ENCODE measurements around the gene FOXD2. TPM values are rescaled to one million over a fixed set of nuclear protein-coding genes. Genes with fewer than 3 reads are reported as not detected.

Gene FOXD2
- total and polyA plus RNA-seq, 11 donors, result 0.01 to 0.14 (median 0.08) TPM; not detected in 4

DNA sequence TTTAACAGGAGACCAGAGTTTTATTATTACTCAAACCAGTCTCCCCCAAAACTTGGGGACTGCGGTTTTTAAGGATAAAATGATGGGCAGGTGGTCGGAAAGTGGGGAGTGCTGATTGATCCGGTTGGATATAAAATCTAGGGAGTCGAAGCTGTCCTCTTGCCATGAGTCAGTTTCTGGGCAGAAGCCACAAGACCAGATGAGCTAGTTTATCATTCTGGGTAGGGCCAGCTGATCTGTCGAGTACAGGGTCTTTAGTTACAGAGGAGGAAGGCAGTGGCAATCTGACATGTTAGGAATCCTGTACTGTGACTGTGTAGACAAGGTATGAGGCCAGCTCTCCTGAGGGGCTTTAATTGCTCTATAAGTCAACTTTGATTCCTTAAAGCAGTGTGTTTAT lies 44.7 kb upstream of the FOXD2 start:
- TF ChIP-seq, protein P1, sequence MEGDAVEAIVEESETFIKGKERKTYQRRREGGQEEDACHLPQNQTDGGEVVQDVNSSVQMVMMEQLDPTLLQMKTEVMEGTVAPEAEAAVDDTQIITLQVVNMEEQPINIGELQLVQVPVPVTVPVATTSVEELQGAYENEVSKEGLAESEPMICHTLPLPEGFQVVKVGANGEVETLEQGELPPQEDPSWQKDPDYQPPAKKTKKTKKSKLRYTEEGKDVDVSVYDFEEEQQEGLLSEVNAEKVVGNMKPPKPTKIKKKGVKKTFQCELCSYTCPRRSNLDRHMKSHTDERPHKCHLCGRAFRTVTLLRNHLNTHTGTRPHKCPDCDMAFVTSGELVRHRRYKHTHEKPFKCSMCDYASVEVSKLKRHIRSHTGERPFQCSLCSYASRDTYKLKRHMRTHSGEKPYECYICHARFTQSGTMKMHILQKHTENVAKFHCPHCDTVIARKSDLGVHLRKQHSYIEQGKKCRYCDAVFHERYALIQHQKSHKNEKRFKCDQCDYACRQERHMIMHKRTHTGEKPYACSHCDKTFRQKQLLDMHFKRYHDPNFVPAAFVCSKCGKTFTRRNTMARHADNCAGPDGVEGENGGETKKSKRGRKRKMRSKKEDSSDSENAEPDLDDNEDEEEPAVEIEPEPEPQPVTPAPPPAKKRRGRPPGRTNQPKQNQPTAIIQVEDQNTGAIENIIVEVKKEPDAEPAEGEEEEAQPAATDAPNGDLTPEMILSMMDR (IDR thresholded peaks at IDR 0.05), result no peak
- no peak for TF ChIP-seq POLR2A (IDR thresholded peaks at IDR 0.05)
- Histone ChIP-seq H3K4me1 (peaks cover 0 to 10% (median 0%) of the 10 kb centered on the region in 12 donors), H3K36me3 (no peaks in the 10 kb centered on the region), H3K4me3 (no peak overlapping the region), H3K27ac (no peak overlapping the region), H3K9me3 (no peaks in the 10 kb centered on the region), H3K27me3 (peaks cover 0 to 26% (median 0%) of the 10 kb centered on the region in 9 donors)
- intact Hi-C loops (cut with DNase I), result loop anchor here in 2 of 10 donors (5.0 kb wide), 2 partner anchors 319 to 334 kb away; no protein-coding TSS in a partner anchor
- WGBS, 4 donors, result 72 to 76% (median 75%) methylated on average over 5 of the region's 5 CpGs
- no peak for DNase-seq
- ATAC-seq, result no peak

DNA sequence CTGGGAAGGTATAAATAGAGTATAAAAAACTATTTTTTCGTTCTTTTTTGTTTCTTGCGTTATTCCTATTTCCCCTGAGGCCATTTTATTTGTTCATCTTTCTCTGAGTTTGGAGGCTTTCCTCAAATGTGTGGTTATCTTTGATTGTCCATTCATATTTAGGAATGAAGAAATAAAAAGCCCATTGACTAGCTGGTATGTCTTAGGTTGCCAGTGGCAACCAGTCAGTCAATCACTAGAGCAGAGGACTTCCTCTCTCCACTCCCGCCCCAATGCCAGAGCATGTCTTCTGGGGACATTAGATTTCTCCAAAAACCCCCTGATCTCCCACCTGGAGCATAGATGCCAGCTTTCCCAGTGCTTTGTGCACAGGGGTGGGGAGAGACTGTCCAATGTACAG lies 42.4 kb upstream of the FOXD2 start:
- ATAC-seq (no peak), DNase-seq (no peak)
- no peak overlapping the region for H3K4me3 ChIP-seq
- 72 to 88% (median 84%) methylated on average over 3 of the region's 3 CpGs for WGBS, 4 donors
- H3K27me3 ChIP-seq, result peaks cover 0 to 34% (median 0%) of the 10 kb centered on the region in 9 donors
- H3K4me1 ChIP-seq, result no peaks in the 10 kb centered on the region
- no peak overlapping the region for H3K27ac ChIP-seq
- TF ChIP-seq POLR2A (IDR thresholded peaks at IDR 0.05), result no peak
- TF ChIP-seq, protein P1 (IDR thresholded peaks at IDR 0.05), result no peak
- intact Hi-C loops (cut with DNase I), result no loop called here
- no peaks in the 10 kb centered on the region for H3K36me3 ChIP-seq
- H3K9me3 ChIP-seq, result no peaks in the 10 kb centered on the region

DNA sequence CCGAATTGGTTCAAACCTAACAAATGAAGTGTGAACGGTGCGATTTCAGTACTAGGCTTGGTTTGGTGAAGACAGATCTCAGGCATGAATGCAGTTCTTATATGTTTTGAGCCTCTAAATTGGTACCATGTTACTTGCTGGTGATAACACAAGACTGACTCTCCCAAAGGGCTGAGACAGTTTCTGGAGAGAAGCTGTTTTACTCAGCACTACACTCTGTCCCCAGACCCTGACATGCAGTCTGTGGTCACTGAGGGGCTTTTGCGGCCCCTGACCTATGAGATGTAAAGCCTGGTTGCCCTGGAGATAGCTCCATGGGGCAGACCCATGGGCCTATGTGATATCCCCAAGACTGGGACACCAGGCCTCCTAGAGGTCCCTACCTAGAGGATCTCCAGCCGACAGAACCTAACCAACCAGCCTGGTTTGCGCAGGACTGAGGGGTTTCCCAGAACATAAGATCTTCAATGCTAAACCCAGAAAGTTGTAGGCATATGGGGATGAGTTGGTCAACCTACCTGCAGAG lies 41.1 kb upstream of the FOXD2 start:
- Histone ChIP-seq H3K27me3 (peaks cover 0 to 40% (median under 1%) of the 10 kb centered on the region in 9 donors), H3K36me3 (no peaks in the 10 kb centered on the region), H3K27ac (no peak overlapping the region), H3K9me3 (no peaks in the 10 kb centered on the region), H3K4me1 (no peaks in the 10 kb centered on the region), H3K4me3 (no peak overlapping the region)
- intact Hi-C loops (cut with DNase I), result no loop called here
- DNase-seq (no peak), ATAC-seq (no peak)
- TF ChIP-seq, protein P1 (IDR thresholded peaks at IDR 0.05), result no peak
- no peak for TF ChIP-seq POLR2A (IDR thresholded peaks at IDR 0.05)
- WGBS, 4 donors, result 78 to 96% (median 95%) methylated on average over 6 of the region's 6 CpGs

DNA sequence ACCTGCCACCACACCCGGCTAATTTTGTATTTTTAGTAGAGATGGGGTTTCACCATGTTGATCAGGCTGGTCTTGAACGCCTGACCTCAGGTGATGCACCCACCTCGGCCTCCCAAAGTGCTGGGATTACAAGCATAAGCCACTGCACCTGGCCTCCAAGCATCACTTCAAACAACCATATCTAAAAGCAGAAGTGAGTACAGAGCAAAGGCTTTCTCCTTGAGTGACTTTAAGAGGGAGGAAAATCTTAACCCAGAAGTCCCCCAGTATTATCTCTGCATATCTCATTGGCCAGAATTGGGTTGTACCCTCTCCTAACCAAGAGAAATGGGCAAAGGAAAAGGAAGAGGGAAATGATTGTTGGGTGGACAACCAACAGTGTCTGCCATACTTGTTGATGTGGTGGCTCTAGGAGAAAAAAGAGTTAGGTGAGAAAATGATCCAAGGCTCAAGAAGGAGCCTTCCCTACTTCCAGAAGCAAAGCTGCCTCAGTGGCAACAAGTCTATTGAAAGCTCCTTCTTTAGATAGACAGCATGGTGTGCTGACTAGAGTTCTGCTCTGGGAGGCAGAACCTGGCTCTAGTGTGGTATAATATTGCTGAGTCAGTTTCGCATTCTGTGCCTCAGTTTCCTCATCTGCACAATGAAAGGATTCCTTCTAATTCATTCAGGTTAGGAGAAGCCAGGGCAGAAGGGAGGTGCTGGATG lies 38.6 kb upstream of the FOXD2 start:
- DNase-seq, result no peak
- Histone ChIP-seq H3K27me3 (peaks cover 0 to 50% (median 7%) of the 10 kb centered on the region in 9 donors), H3K9me3 (no peaks in the 10 kb centered on the region), H3K36me3 (no peaks in the 10 kb centered on the region), H3K4me3 (no peak overlapping the region), H3K4me1 (no peaks in the 10 kb centered on the region), H3K27ac (no peak overlapping the region)
- intact Hi-C loops (cut with DNase I), result no loop called here
- no peak for TF ChIP-seq POLR2A (IDR thresholded peaks at IDR 0.05)
- TF ChIP-seq, protein P1 (IDR thresholded peaks at IDR 0.05), result no peak
- WGBS, 4 donors, result 87 to 98% (median 94%) methylated on average over 4 of the region's 4 CpGs
- ATAC-seq, result no peak
